Type B pancreatic cell (in vitro differentiated cells): ENCODE measurements around the gene JPH3. TPM values are rescaled to one million over a fixed set of nuclear protein-coding genes. Genes with fewer than 3 reads are reported as not detected.
A peak's percentile ranks its signal among the peaks of the same experiment; 100 is the strongest.

Experiments
- DNase-seq: peaks from one replicate; pipeline ENCODE4 v3.0.0; 2021; ENCODE audit warnings: mixed read lengths; ENCODE audit not compliant: unreplicated experiment; ENCODE audit errors: extremely low spot score
- H3K27ac Mint-ChIP-seq: 2 replicates; pipeline ENCODE4 v1.8.0; 2021; ENCODE audit warnings: mild to moderate bottlenecking, mixed read lengths
- H3K27me3 Mint-ChIP-seq: 2 replicates; pipeline ENCODE4 v1.8.0; 2021; ENCODE audit warnings: mixed read lengths
- H3K36me3 Mint-ChIP-seq: 2 replicates; pipeline ENCODE4 v1.8.0; 2021; ENCODE audit warnings: mixed read lengths
- H3K4me1 Mint-ChIP-seq: one replicate; pipeline ENCODE4 v1.8.0; 2021; ENCODE audit warnings: mixed read lengths; ENCODE audit not compliant: unreplicated experiment
- H3K4me3 Mint-ChIP-seq: 2 replicates; pipeline ENCODE4 v1.8.0; 2021; ENCODE audit warnings: mild to moderate bottlenecking, mixed read lengths
- H3K9me3 Mint-ChIP-seq: 2 replicates; pipeline ENCODE4 v1.8.0; 2021; ENCODE audit warnings: mixed read lengths
- total RNA-seq: library from RNA; stranded (reverse); gene quantifications from 2 replicates; pipeline ENCODE4 v1.2.1, GENCODE V29; 2021; ENCODE audit warnings: low replicate concordance
- TF ChIP-seq, protein P1 (sequence below): fragments of 200-600 bp; sonication (generic); conservative IDR thresholded peaks from 2 replicates; pipeline ENCODE4 v1.5.0; 2021; ENCODE audit warnings: antibody characterized with exemption, mild to moderate bottlenecking

Gene JPH3
- total RNA-seq, 1 donor from 2014 or later, result 7.2 TPM

DNA sequence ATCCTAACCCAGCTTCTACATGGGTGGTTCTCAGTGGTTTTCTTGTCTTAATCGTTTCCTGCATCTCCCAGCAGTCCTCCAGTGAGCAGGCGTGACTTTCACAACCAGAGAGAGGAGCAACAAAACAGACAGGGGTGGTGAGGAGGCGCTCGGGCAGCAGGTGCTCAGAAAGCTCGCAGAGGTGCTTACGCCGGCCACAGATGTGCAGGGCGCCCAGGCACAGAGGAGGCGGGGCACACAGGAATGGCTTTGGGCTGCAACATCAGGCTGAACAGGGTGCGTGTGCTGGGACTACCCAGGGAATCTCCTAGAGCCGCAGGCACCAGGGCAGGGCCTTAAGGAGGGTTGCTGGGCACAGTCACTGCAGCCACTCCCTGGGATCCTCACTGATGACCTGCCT is 130.9 kb downstream of the JPH3 start:
- DNase-seq, result no peak
- Mint-ChIP-seq H3K36me3 (peaks cover 8% of the 10 kb centered on the region), H3K27ac (peak overlapping the region; percentile 58), H3K9me3 (no peaks in the 10 kb centered on the region), H3K4me3 (no peak overlapping the region), H3K27me3 (no peaks in the 10 kb centered on the region), H3K4me1 (peaks cover 4% of the 10 kb centered on the region)
- TF ChIP-seq, protein P1, sequence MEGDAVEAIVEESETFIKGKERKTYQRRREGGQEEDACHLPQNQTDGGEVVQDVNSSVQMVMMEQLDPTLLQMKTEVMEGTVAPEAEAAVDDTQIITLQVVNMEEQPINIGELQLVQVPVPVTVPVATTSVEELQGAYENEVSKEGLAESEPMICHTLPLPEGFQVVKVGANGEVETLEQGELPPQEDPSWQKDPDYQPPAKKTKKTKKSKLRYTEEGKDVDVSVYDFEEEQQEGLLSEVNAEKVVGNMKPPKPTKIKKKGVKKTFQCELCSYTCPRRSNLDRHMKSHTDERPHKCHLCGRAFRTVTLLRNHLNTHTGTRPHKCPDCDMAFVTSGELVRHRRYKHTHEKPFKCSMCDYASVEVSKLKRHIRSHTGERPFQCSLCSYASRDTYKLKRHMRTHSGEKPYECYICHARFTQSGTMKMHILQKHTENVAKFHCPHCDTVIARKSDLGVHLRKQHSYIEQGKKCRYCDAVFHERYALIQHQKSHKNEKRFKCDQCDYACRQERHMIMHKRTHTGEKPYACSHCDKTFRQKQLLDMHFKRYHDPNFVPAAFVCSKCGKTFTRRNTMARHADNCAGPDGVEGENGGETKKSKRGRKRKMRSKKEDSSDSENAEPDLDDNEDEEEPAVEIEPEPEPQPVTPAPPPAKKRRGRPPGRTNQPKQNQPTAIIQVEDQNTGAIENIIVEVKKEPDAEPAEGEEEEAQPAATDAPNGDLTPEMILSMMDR, result no peak

DNA sequence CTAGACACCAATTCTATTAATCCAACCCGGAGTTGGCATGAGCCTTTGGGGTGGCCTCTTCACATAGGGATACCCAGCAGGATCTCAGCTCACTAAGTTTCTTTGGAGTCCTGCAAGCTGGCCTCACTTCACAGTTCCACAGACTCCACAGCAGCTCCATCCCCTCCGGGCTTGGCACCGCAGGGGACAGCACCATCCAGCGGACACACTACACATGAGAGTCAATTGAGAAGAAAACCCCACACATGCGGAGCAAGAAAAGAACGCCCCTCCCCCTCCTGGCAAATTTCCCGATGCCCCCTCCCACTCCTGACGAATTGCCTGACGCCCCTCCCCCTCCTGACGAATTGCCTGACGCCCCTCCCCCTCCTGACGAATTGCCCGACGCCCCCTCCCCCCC is 132.3 kb downstream of the JPH3 start:
- H3K27ac Mint-ChIP-seq, result peak overlapping the region; percentile 20
- H3K9me3 Mint-ChIP-seq, result no peaks in the 10 kb centered on the region
- H3K36me3 Mint-ChIP-seq, result peaks cover 8% of the 10 kb centered on the region
- H3K4me3 Mint-ChIP-seq, result no peak overlapping the region
- TF ChIP-seq, protein P1, result no peak
- peaks cover 4% of the 10 kb centered on the region for H3K4me1 Mint-ChIP-seq
- no peak for DNase-seq
- H3K27me3 Mint-ChIP-seq, result no peaks in the 10 kb centered on the region

DNA sequence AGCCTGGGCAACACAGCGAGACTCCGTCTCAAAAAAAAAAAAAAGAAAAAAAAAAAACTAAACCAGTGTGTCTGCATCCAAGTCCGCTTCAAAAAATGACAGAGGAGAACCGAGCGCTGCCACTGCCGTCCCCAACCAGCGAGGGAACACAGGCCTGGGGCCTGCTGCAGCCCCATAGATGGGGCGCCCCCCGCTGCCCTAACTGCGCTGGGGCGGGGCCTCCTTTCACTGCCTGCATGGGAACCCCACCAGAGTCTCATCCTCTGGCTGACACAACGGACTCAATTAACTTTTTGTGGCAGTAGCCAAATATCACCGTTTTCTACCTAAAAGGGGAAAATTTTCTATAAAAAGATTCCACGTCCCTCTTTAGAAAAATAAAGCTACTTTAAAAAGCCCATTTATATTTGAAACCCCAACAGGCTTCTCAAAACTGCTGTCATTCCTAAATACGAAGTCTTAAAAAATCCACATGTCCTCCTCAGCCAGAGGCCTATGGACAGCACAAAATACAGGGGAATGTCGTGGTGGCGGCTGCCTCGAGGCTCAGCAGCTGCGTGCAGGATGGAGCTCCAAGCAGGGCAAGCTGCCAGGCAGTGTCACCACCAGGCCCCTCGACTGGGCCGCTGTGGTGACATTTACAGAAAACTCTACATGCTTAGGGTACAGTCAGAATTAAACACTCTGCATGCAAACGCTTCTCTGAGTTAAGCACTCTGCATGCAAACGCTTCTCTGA is 133.1 kb downstream of the JPH3 start:
- TF ChIP-seq, protein P1, result no peak
- no peaks in the 10 kb centered on the region for H3K9me3 Mint-ChIP-seq
- H3K4me3 Mint-ChIP-seq, result no peak overlapping the region
- peaks cover 7% of the 10 kb centered on the region for H3K36me3 Mint-ChIP-seq
- no peak for DNase-seq
- peaks cover 4% of the 10 kb centered on the region for H3K4me1 Mint-ChIP-seq
- H3K27ac Mint-ChIP-seq, result no peak overlapping the region
- H3K27me3 Mint-ChIP-seq, result no peaks in the 10 kb centered on the region

DNA sequence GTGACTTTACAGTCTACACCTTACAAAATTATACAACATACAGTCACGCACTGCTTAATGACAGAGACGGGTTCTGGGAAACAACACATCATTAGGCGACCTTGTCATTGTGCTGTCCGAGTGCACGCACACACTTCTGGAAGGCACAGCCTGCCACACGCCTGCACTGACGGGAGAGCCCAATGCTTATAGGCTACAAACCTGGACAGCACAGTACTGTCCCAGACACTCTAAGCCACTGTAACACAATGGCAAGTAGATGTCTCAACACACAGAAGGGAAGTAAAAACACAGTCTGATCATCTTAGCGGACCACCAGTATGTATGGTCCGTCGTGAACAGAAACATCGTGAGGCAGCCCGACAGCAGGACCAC is 133.7 kb downstream of the JPH3 start:
- no peak for DNase-seq
- Mint-ChIP-seq H3K27me3 (no peaks in the 10 kb centered on the region), H3K4me1 (peaks cover 4% of the 10 kb centered on the region), H3K27ac (no peak overlapping the region), H3K36me3 (peaks cover 8% of the 10 kb centered on the region), H3K4me3 (no peak overlapping the region), H3K9me3 (no peaks in the 10 kb centered on the region)
- TF ChIP-seq, protein P1, result no peak

DNA sequence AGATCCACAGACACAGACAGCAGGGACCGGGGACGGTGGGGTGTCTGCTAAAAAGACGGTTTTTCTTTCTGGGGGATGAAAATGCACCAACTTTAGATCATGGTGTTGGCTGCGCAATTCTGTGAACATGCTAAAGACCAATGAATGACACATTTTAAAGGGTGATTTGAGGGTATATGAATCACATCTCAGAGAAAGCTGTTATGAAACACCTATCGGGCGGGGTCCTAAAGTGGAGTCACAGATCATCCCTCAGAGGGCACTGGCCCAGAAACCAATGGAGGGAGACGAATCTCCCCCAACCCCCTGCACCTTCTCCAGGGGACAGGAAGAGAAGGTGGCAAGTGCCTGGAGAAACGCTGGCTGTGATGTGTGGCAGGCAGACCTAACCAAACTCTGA is 137.5 kb downstream of the JPH3 start:
- Mint-ChIP-seq H3K4me3 (no peak overlapping the region), H3K36me3 (peaks cover 18% of the 10 kb centered on the region), H3K27ac (no peak overlapping the region), H3K27me3 (no peaks in the 10 kb centered on the region), H3K4me1 (no peaks in the 10 kb centered on the region), H3K9me3 (no peaks in the 10 kb centered on the region)
- DNase-seq, result no peak
- TF ChIP-seq, protein P1, result no peak
